PC-9 (cell line): ENCODE data around the gene TTC39B.

ENCODE experiments used
- EZH2 ChIP-seq: fragments of 200-600 bp; sonication (generic); IDR thresholded peaks from 2 replicates; pipeline ENCODE4 v1.8.0; 2017; ENCODE audit warnings: antibody characterized with exemption, low read depth
- TF ChIP-seq, protein P1 (sequence below): fragments of 200-600 bp; sonication (generic); conservative IDR thresholded peaks from 2 replicates; pipeline ENCODE4 v1.6.1; 2017; ENCODE audit warnings: mixed run types, antibody characterized with exemption, mild to moderate bottlenecking, moderate library complexity

DNA sequence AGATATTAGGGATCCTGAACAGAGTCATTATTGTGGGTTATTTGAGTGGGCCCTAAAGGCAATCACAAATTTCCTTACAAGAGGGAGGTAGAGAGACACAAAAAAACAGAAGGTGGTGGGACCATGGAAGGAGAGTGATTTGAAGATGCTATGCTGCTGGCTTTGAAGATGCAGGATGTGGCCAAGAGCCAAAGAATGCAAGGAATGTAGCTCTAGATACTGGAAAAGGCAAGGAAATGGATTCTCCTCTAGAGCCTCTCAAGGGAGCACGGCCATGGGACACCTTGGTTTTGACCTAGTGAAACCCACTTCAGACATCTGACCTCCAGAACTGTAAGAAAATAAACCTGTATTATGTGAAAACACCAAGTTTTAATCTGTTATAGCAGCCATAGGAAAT is 53.8 kb downstream of the TTC39B start:
- TF ChIP-seq, protein P1, sequence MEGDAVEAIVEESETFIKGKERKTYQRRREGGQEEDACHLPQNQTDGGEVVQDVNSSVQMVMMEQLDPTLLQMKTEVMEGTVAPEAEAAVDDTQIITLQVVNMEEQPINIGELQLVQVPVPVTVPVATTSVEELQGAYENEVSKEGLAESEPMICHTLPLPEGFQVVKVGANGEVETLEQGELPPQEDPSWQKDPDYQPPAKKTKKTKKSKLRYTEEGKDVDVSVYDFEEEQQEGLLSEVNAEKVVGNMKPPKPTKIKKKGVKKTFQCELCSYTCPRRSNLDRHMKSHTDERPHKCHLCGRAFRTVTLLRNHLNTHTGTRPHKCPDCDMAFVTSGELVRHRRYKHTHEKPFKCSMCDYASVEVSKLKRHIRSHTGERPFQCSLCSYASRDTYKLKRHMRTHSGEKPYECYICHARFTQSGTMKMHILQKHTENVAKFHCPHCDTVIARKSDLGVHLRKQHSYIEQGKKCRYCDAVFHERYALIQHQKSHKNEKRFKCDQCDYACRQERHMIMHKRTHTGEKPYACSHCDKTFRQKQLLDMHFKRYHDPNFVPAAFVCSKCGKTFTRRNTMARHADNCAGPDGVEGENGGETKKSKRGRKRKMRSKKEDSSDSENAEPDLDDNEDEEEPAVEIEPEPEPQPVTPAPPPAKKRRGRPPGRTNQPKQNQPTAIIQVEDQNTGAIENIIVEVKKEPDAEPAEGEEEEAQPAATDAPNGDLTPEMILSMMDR: no peak
- TF ChIP-seq EZH2: no peak
